Measurements from ENCODE around the gene NHSL1. TPM values are rescaled to one million over a fixed set of nuclear protein-coding genes. Genes with fewer than 3 reads are reported as not detected.
A peak's percentile ranks its signal among the peaks of the same experiment; 100 is the strongest.

Gene NHSL1
- total RNA-seq, 3 donors from 2014 or later, result 0.11 to 0.71 (median 0.68) TPM

DNA sequence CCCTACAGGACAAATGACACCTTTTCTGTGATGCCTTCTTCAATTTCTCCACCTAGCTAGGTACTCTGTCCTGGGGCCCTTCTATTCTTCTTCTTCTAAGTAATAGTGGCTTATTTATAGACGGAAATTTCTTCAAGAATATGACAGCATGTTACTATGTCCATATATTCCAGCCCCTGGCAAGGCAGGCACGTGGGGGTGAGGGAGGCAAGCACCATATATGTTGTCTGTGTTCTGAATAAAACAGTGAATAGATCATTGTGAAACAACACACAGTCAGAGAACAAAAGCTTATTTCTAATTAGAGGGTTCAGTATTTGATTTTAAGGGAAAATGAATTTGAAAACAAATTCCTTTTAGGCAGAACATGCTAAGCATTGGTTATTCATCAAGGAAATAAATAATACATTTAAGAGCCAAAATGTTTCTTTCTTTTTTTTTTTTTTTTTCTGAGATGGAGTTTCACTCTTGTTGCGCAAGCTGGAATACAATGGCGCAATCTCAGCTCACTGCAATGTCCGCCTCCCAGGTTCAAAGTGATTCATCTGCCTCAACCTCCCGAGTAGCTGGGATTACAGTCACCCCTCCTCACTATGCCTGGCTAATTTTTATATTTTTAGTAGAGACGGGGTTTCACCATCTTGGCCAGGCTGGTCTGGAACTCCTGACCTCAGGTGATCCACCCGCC is 89.1 kb downstream of the NHSL1 start:
- peaks cover 26% of the 10 kb centered on the region for H3K4me1 Mint-ChIP-seq (ENCODE audit: low read depth)
- DNase-seq (no peak), ATAC-seq (no peak)
- no peaks in the 10 kb centered on the region for H3K27me3 Mint-ChIP-seq (ENCODE audit: low read depth)
- no peak overlapping the region for H3K4me3 Mint-ChIP-seq
- no peaks in the 10 kb centered on the region for H3K9me3 Mint-ChIP-seq
- H3K36me3 Mint-ChIP-seq (ENCODE audit: insufficient read depth), result peaks cover 50% of the 10 kb centered on the region

DNA sequence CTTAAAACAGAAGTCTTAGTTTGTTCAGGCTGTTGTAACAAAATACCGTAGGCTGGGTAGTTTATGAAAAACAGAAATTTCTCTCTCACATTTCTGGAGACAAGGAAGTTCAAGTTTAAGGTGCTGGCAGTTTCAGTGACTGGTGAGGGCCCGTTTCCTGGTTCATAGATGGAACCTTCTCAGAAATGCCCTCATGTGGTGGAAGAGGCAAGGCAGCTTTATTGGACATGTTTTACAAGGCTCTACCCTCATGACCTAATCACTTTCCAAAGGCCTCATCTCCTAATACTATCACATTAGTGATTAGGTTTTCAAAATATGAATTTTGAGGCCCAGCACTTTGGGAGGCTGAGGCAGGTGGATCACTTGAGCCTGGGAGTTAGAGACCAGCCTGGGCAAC is 92.9 kb downstream of the NHSL1 start:
- Mint-ChIP-seq H3K4me1 (ENCODE audit: low read depth) (peaks cover 37% of the 10 kb centered on the region), H3K36me3 (ENCODE audit: insufficient read depth) (peaks cover 33% of the 10 kb centered on the region), H3K4me3 (no peak overlapping the region), H3K27me3 (ENCODE audit: low read depth) (no peaks in the 10 kb centered on the region), H3K9me3 (no peaks in the 10 kb centered on the region)
- DNase-seq (no peak), ATAC-seq (no peak)

DNA sequence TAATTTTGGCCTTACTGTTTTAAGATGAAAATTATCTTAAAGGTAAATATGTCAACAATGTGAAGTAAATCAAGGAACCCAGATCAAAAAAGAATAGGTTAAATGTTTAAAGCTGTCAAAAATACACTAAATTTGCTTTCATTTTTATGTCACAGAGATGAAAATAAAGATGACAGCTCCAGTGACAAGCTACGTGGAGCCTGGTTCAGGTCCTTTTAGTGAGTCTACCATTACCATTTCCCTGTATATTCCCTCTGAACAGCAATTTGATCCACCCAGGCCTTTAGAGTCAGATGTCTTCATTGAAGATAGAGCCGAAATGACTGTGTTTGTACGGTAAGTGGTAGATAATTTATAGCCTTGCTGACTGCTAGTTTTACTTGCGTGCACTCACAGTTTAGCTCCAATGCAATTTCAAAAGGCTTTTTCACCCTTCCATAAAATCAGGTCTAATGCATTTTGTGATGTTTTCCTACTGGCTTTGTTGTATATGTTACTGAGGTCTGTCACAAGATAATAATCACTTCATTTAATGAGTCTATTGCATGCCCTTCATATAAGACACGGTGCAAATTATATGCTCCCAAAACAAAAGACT is 93.4 kb downstream of the NHSL1 start:
- ATAC-seq (no peak), DNase-seq (no peak)
- Mint-ChIP-seq H3K4me1 (ENCODE audit: low read depth) (peaks cover 31% of the 10 kb centered on the region), H3K4me3 (no peak overlapping the region), H3K36me3 (ENCODE audit: insufficient read depth) (peaks cover 29% of the 10 kb centered on the region), H3K9me3 (no peaks in the 10 kb centered on the region), H3K27me3 (ENCODE audit: low read depth) (no peaks in the 10 kb centered on the region)

DNA sequence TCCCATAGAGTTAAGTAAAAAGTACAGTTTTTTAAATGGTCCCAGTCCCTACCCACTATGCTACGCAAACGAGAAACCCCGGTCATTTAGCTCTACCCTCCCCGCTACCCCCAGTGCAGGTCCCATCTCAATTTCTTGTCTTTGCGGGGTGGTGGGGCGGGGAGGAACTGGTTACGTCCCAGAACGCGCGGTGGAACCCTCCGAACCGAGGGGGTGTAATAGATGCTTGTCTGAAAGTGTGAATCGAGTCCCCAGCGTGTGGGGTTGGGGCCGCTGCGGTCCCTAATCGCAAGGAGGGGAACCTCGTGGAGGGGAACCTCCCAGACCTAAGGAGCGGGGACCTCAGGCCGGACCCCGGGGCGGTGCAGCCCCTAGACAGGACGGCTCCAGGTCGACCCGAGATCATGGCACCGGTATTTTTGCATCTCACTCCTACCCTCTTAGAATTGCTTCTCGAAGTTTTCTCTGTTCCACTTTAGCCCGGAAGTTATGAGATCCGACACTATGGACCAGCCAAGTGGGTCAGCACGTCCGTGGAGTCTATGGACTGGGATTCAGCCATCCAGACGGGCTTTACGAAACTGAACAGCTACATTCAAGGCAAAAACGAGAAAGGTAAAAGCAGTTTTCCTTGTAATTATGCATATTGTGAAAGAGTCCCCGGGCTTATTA is 94.5 kb downstream of the NHSL1 start:
- no peaks in the 10 kb centered on the region for H3K9me3 Mint-ChIP-seq
- H3K4me3 Mint-ChIP-seq, result peak overlapping the region; percentile 80
- no peaks in the 10 kb centered on the region for H3K27me3 Mint-ChIP-seq (ENCODE audit: low read depth)
- H3K36me3 Mint-ChIP-seq (ENCODE audit: insufficient read depth), result peaks cover 27% of the 10 kb centered on the region
- ATAC-seq (no peak), DNase-seq (peak; percentile 5)
- H3K4me1 Mint-ChIP-seq (ENCODE audit: low read depth), result peaks cover 28% of the 10 kb centered on the region

DNA sequence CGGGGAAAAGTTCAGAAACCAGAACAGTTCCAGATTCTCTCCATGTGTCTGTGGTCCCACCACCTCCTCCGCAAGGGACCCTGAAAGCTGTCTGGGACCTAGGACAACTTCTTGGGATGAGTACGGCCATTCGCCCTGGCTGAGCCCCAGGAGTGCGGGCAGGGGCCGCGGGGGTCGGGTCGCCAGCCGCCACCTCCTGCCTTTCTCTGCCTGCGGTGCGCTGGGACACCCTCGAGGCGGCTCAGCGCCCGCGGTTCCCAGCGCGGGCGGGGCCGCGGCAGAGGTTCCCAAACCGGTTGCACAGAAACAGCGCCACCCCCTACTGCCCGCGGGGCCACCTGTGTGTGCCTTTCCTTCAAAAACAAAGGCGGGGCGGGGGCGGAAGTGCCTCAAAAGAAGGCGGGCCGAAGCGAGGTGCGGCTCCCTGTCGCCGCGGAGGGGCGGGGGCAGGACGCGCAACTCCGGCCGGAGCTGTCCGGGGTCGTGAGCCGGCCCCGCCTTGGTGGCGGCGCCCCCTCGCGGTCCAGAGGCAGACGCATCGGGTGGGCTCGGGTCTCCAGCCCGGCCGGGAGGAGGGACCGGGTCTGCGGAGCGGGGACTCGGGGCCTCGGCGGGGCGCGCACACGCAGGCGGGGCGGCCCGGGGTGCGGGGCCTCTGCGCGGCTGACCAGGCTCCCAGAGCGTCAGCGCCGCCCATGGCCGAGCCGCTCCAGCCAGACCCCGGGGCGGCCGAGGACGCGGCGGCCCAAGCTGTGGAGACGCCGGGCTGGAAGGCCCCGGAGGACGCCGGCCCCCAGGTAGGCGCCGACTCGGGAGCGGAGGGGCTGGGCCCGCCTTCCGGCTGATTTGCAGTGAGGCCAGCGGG is 95.3 kb downstream of the NHSL1 start, which contains the start of gene HEBP2:
Gene HEBP2, plus strand, starts transcription at position 423 of the 865 bp plus-strand sequence. Its CDS starts 273 bp downstream, at position 696.
- Mint-ChIP-seq H3K27me3 (ENCODE audit: low read depth) (no peaks in the 10 kb centered on the region), H3K9me3 (no peaks in the 10 kb centered on the region), H3K4me3 (peak within 1 kb of the TSS; percentile 80), H3K36me3 (ENCODE audit: insufficient read depth) (peaks cover 20% of the 10 kb centered on the region), H3K4me1 (ENCODE audit: low read depth) (peaks cover 24% of the 10 kb centered on the region)
- ATAC-seq (peak; percentile 82 to 90), DNase-seq (peak; percentile 84)

DNA sequence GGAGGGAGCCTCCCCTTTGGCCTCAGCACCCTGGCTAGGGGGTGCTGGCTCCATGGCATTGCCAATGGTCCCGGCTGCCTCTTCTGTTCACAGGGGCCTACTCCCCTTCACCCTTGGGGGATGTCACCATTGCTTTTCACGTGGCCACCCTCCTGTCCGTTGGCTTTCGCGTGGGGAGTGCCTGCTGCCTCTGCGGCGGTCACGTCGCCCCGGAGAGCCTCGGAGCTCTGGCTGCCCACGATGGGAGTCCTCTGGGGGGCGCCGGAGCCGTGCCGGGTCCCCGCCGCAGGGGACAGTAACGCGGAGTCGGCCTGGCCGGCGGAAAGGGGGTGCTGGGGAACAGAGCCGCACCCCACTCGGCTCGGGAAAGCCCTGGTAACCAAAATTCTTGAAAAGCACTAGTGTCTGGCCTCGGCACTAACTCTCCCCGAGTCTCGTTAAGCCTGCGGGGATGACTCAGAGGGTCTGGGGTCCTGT is 95.9 kb downstream of the NHSL1 start:
- Mint-ChIP-seq H3K4me3 (peak overlapping the region; percentile 78), H3K4me1 (ENCODE audit: low read depth) (peaks cover 24% of the 10 kb centered on the region), H3K27me3 (ENCODE audit: low read depth) (no peaks in the 10 kb centered on the region), H3K9me3 (no peaks in the 10 kb centered on the region), H3K36me3 (ENCODE audit: insufficient read depth) (peaks cover 15% of the 10 kb centered on the region)
- ATAC-seq, result peak; percentile 30 to 34
- DNase-seq, result peak; percentile 15

DNA sequence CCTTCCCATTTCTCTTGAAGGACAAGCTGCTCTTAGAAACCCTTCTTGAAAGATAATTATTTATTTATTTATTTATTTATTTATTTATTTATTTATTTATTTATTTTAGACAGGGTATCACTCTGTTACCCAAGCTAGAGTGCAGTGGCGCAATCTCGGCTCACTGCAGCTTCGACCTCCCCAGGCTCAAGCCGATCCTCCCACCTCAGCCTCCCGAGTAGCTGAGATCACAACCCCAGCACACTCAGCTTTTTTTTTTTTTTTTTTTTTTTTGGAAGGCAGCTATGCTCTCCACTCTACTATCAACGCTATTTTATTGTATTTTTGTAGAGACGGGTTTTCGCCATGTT is 96.5 kb downstream of the NHSL1 start:
- Mint-ChIP-seq H3K36me3 (ENCODE audit: insufficient read depth) (peaks cover 13% of the 10 kb centered on the region), H3K4me1 (ENCODE audit: low read depth) (peaks cover 24% of the 10 kb centered on the region), H3K27me3 (ENCODE audit: low read depth) (no peaks in the 10 kb centered on the region), H3K9me3 (no peaks in the 10 kb centered on the region), H3K4me3 (peak overlapping the region; percentile 78)
- DNase-seq (no peak), ATAC-seq (no peak)

DNA sequence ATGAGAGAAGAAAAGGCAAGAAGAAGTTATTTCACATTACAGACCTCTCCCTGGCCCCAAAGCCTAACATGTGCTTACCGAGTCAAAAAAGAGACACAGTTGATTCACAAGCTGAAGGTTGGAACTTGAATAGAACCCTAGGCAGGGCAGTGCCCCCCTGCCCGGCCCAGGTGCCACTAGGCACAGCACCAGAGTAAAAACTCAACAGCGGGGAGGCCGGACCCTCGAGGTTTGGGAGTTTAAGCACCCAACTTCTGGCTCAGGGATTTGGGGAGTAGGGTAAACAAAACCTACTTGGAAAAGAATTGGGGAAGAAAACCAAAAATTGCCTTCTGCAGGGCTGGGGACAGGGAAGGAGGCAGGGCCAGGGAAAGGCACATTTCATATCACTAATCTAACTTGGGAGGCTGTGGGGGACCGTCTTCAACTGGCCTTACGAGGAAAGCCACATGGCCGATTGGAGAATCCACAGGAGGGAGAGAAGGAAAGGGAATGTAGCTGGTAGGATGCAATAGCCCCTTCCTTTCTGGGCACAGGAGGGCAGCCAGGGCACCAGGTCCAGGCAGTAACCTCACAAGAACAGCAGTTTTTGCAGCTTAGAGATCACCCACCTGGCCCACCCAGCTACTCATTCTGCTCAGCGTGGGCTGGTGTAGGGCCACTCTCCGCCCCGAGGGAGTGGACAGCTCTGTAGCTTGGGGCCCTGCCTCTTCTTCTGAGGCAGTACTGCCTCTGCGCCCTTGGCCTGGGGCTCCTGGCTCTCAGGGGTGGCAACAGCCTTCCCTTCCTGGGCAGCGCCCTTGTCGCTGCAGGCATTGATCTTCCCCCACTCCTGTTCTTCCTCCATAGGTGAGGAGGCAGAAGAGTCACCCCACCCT is 97.1 kb downstream of the NHSL1 start:
- DNase-seq (no peak), ATAC-seq (no peak)
- H3K27me3 Mint-ChIP-seq (ENCODE audit: low read depth), result no peaks in the 10 kb centered on the region
- H3K4me1 Mint-ChIP-seq (ENCODE audit: low read depth), result peaks cover 21% of the 10 kb centered on the region
- H3K4me3 Mint-ChIP-seq, result peak overlapping the region; percentile 35
- no peaks in the 10 kb centered on the region for H3K9me3 Mint-ChIP-seq
- H3K36me3 Mint-ChIP-seq (ENCODE audit: insufficient read depth), result peaks cover 8% of the 10 kb centered on the region

DNA sequence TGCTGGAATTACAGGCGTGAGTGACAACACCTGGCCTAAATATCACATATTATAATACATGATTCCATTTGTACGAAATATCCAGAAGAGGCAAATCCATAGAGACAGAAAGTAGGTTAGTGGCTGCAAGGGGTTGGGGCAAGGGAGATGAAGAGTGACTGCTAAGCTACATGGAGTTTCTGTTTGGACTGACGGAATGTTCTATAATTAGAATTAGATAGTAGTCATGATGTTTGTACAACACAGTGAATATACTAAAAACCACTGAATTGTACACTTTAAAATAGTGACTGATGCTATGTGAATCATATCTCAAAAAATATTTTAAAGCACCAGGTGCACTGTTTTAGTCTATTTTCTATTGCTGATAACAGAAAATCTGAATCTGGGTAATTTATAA is 99.0 kb downstream of the NHSL1 start:
- no peaks in the 10 kb centered on the region for H3K9me3 Mint-ChIP-seq
- ATAC-seq (no peak), DNase-seq (no peak)
- H3K27me3 Mint-ChIP-seq (ENCODE audit: low read depth), result no peaks in the 10 kb centered on the region
- H3K4me3 Mint-ChIP-seq, result no peak overlapping the region
- H3K36me3 Mint-ChIP-seq (ENCODE audit: insufficient read depth), result no peaks in the 10 kb centered on the region
- H3K4me1 Mint-ChIP-seq (ENCODE audit: low read depth), result peaks cover 13% of the 10 kb centered on the region

DNA sequence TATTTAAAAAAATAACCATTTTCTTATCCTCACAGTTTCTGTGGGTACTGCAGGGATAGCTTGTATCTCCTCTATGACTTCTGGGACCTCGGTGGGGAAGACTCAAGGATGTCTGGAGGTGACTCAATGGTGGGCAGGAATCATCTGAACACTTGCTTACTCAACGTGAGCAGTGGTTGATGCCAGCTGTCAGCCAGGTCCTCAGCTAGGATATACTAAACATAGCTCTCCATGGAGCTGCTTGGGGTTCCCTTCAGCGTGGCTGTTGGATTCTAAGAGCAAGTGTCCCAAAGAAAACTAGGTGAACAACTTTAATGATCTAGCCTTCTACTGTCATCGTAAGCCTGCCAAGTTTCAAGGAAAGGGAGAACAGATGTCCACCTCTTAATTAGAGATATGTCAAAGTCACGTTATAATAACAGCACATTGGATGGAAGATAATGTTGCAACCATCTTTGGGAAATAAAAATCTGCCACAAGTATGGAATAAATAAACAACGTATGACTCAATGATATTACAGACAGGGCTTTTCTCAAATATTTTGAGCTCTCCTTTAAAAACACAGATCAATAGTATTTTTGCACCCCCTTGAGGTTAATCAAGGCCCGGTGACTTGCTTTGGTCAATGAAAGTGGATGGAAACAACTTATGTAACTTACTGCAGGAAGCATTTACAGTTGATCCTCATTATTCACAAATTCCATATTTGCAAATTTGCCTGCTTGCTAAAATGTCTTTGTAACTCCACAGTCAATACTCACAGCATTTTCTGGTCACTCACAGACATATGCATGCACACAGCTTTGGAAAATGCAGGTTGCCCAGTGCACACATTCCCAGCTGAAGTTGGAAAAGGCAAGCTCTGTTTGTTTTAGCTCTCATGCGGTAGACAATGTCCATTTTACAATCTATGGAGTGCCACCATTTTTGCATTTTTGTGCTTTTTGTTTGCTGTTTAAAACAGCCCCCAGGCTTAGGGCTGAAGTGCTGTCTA is 101.9 kb downstream of the NHSL1 start:
- no peaks in the 10 kb centered on the region for H3K36me3 Mint-ChIP-seq (ENCODE audit: insufficient read depth)
- H3K4me1 Mint-ChIP-seq (ENCODE audit: low read depth), result no peaks in the 10 kb centered on the region
- no peaks in the 10 kb centered on the region for H3K9me3 Mint-ChIP-seq
- no peaks in the 10 kb centered on the region for H3K27me3 Mint-ChIP-seq (ENCODE audit: low read depth)
- ATAC-seq (no peak), DNase-seq (no peak)
- no peak overlapping the region for H3K4me3 Mint-ChIP-seq

DNA sequence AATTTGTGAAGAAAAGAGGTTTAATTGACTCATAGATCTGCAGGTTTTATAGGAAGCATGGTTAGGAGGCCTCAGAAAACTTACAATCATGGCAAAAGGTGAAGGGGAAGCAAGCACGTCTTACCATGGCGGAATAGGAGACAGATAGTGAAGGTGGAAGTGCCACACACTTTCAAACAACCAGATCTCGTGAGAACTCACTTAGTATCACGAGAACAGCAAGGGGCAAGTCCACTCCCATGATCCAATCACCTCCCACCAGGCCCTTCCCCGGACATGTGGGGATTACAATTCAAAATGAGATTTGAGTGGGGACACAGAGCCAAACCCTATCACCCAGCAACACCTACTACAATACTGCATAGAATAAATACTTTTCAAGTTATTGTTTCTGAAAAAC is 102.6 kb downstream of the NHSL1 start:
- H3K9me3 Mint-ChIP-seq, result no peaks in the 10 kb centered on the region
- H3K36me3 Mint-ChIP-seq (ENCODE audit: insufficient read depth), result no peaks in the 10 kb centered on the region
- H3K4me1 Mint-ChIP-seq (ENCODE audit: low read depth), result no peaks in the 10 kb centered on the region
- peaks cover 4% of the 10 kb centered on the region for H3K27me3 Mint-ChIP-seq (ENCODE audit: low read depth)
- DNase-seq (no peak), ATAC-seq (no peak)
- H3K4me3 Mint-ChIP-seq, result no peak overlapping the region

DNA sequence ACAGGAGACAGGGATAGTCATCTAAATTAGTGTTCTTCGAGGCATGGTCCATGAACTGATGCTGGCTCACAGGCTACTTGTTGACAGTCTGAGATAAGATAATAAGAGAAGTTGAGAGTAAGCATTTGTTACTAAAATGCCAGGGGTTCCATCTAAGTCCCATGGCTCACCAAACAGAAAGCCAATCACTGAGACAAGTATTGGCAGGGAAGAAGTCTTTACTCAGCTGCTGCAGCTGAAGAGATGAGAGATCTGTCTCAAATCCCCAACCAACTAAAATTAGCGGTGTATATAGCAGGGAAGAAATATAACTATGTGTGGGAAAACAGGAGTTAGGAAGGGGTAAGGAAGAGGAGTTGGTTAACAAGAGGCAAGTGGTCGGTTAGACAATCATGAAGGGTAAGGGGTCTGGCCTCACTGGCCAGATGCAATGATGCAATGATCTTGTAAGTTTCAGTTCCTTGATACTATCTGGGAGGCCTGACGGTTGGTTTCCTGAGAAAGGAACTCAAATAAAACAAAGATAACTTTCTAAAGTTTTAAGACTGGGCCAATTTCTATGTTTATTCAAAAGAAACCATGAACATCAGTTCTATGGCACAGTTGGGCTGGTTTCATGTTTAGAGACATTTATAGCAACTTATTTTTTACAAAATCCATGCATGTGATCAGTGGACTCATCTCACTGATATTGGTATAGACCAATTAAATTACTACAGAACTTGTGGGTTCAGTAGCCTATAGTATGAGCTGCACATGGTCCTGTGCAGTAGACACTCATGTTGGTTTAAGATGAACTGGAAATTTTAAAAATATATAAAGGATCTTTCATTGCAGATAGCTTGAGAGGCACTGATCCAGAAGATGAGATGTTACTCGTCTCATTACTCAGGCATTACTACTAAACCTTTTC is 105.2 kb downstream of the NHSL1 start:
- DNase-seq, result no peak
- Mint-ChIP-seq H3K9me3 (no peaks in the 10 kb centered on the region), H3K27me3 (ENCODE audit: low read depth) (peaks cover 6% of the 10 kb centered on the region), H3K36me3 (ENCODE audit: insufficient read depth) (no peaks in the 10 kb centered on the region), H3K4me1 (ENCODE audit: low read depth) (no peaks in the 10 kb centered on the region), H3K4me3 (no peak overlapping the region)
- no peak for ATAC-seq
